DND-41 (cell line): Measurements from ENCODE around the gene ANXA7.

Experiments
- ATAC-seq: fragments of 200-7000 bp; cut with Tn5 transposase; 3 replicates; pipeline ENCODE4 v1.9.1; 2021; ENCODE audit warnings: low read depth; ENCODE audit not compliant: insufficient read depth
- DNase-seq: peaks from one replicate; pipeline ENCODE4 v3.0.0-alpha.2; 2020
- H2AFZ ChIP-seq: 2 replicates; pipeline ENCODE4 v1.6.0; 2012; ENCODE audit warnings: low read depth, low read length
- H3K27ac ChIP-seq: 2 replicates; pipeline ENCODE4 v1.5.1; 2012; ENCODE audit warnings: low read length, inconsistent platforms
- H3K27me3 ChIP-seq: fragments of 200-600 bp; sonication (generic); 2 replicates; pipeline ENCODE4 v1.6.0; 2012; ENCODE audit warnings: low read length, mild to moderate bottlenecking, inconsistent platforms; ENCODE audit not compliant: insufficient read depth, poor library complexity
- H3K36me3 ChIP-seq: 2 replicates; pipeline ENCODE4 v1.5.1; 2012; ENCODE audit warnings: low read length, inconsistent platforms; ENCODE audit not compliant: insufficient read depth
- H3K4me1 ChIP-seq: 2 replicates; pipeline ENCODE4 v1.5.1; 2012; ENCODE audit warnings: mild to moderate bottlenecking, low read length; ENCODE audit not compliant: insufficient read depth
- H3K4me2 ChIP-seq: 2 replicates; pipeline ENCODE4 v1.6.0; 2012; ENCODE audit warnings: mild to moderate bottlenecking, moderate library complexity, low read length, inconsistent platforms; ENCODE audit not compliant: insufficient read depth
- H3K4me3 ChIP-seq, 2 experiments: fragments of 200-600 bp in 1 of 2; shearing (Covaris generic) in 1 of 2; 2 replicates each; pipeline ENCODE4 v1.5.1; 2012 to 2016; ENCODE audit warnings: inconsistent platforms in 2 of 2, low read length in 2 of 2, mild to moderate bottlenecking in 2 of 2, low read depth in 1 of 2, moderate library complexity in 1 of 2
- H3K79me2 ChIP-seq: 2 replicates; pipeline ENCODE4 v1.6.0; 2012; ENCODE audit warnings: low read length, inconsistent platforms; ENCODE audit not compliant: insufficient read depth
- H3K9ac ChIP-seq: 2 replicates; pipeline ENCODE4 v1.6.0; 2012; ENCODE audit warnings: low read depth, mild to moderate bottlenecking, inconsistent platforms, low read length, moderate library complexity
- H3K9me3 ChIP-seq: 2 replicates; pipeline ENCODE4 v1.5.1; 2012; ENCODE audit warnings: low read length, moderate library complexity, mild to moderate bottlenecking, inconsistent platforms; ENCODE audit not compliant: insufficient read depth, severe bottlenecking
- H4K20me1 ChIP-seq: 2 replicates; pipeline ENCODE4 v1.6.0; 2012; ENCODE audit warnings: low read length; ENCODE audit not compliant: insufficient read depth
- EZH2 ChIP-seq: IDR thresholded peaks from 3 replicates; pipeline ENCODE4 v1.6.1; 2012; ENCODE audit warnings: borderline replicate concordance, low read depth, mild to moderate bottlenecking, moderate library complexity, low read length, inconsistent platforms; ENCODE audit not compliant: severe bottlenecking
- TF ChIP-seq, protein P1 (sequence below): IDR thresholded peaks from 2 replicates; pipeline ENCODE4 v1.5.1; 2012; ENCODE audit warnings: borderline replicate concordance, low read length, moderate library complexity, mild to moderate bottlenecking; ENCODE audit not compliant: poor library complexity, severe bottlenecking; ENCODE audit errors: extremely low read depth

ANXA7 gene

DNA sequence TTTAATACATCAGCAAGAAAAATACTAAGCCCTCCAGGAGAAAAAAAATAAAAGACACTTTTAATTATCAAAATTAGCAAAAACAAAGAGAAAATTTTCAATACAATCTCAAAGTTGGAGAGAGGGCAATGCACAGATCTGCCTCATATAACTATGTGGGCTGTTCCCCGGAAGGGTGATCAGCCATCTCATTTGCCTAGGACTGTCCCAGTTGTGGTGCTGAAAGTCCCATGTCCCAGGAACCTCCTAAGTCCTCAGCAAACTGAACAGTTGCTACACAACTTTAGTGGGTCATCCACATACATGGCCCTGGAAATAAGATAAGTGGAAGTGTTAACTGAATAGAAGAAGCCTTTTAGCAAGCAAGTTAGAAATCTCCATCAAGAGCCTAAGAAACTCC lies 69.6 kb downstream of the ANXA7 start:
- H3K27me3 ChIP-seq, result no peaks in the 10 kb centered on the region
- no peak for TF ChIP-seq EZH2
- TF ChIP-seq, protein P1, sequence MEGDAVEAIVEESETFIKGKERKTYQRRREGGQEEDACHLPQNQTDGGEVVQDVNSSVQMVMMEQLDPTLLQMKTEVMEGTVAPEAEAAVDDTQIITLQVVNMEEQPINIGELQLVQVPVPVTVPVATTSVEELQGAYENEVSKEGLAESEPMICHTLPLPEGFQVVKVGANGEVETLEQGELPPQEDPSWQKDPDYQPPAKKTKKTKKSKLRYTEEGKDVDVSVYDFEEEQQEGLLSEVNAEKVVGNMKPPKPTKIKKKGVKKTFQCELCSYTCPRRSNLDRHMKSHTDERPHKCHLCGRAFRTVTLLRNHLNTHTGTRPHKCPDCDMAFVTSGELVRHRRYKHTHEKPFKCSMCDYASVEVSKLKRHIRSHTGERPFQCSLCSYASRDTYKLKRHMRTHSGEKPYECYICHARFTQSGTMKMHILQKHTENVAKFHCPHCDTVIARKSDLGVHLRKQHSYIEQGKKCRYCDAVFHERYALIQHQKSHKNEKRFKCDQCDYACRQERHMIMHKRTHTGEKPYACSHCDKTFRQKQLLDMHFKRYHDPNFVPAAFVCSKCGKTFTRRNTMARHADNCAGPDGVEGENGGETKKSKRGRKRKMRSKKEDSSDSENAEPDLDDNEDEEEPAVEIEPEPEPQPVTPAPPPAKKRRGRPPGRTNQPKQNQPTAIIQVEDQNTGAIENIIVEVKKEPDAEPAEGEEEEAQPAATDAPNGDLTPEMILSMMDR, result no peak
- no peak for DNase-seq
- H4K20me1 ChIP-seq, result no peaks in the 10 kb centered on the region
- H3K79me2 ChIP-seq, result no peaks in the 10 kb centered on the region
- H3K4me2 ChIP-seq, result no peak overlapping the region
- no peak overlapping the region for H2AFZ ChIP-seq
- H3K9me3 ChIP-seq, result peaks cover 6% of the 10 kb centered on the region
- no peak overlapping the region for H3K27ac ChIP-seq
- H3K4me3 ChIP-seq, result no peak overlapping the region
- peaks cover 9% of the 10 kb centered on the region for H3K36me3 ChIP-seq
- H3K4me1 ChIP-seq, result no peaks in the 10 kb centered on the region
- no peak for ATAC-seq
- no peak overlapping the region for H3K9ac ChIP-seq

DNA sequence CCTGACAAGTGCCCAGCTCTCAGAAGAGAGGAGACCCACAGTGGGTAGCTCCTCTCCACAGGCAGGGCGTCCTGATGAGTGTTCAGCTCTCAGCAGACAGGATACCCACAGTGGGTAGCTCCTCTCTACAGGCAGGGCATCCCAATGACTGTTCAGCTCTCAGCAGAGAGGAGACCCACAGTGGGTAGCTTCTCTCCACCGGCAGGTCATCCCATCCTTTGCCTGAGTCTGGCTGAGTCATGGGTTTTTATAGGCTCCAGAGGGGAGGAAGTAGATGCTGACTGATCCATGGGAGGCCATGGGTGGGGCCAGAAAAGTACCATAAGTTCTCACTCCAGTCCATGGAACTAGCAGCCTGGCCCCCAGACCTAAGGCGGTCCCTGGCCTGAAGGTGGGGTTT lies 73.7 kb downstream of the ANXA7 start:
- ATAC-seq, result no peak
- Histone ChIP-seq H3K36me3 (peaks cover 5% of the 10 kb centered on the region; the same call in 1 of the 2 replicates), H3K4me2 (no peak overlapping the region), H3K4me1 (no peaks in the 10 kb centered on the region), H3K79me2 (no peaks in the 10 kb centered on the region), H3K9me3 (peaks cover 6% of the 10 kb centered on the region), H2AFZ (no peak overlapping the region), H4K20me1 (no peaks in the 10 kb centered on the region), H3K9ac (no peak overlapping the region), H3K27ac (no peak overlapping the region), H3K4me3 (no peak overlapping the region), H3K27me3 (no peaks in the 10 kb centered on the region)
- TF ChIP-seq EZH2, result no peak
- TF ChIP-seq, protein P1, result no peak
- DNase-seq, result no peak

DNA sequence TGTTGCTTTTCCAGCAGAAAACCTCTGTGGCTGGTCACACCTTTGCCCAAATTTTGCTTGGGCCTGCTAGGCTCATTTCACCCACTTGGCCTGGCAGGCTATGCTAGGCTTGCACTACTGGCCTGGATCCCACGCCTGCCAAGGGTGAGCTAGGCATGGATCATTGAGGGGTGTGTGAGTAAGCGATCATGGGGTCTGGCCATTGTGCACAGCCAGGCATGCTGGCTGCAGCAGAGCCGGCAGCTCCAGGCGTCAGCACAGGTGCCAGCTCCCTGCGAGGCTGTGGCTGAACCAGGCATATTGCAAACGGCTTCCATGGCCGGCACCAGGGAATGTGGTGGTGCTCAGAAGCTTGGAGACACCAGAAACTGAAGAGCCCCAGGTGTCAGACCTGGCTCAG lies 74.4 kb downstream of the ANXA7 start:
- Histone ChIP-seq H3K27me3 (no peaks in the 10 kb centered on the region), H3K9ac (no peak overlapping the region), H3K4me2 (no peak overlapping the region), H2AFZ (no peak overlapping the region), H4K20me1 (no peaks in the 10 kb centered on the region), H3K4me3 (no peak overlapping the region), H3K4me1 (no peaks in the 10 kb centered on the region), H3K27ac (no peak overlapping the region), H3K36me3 (peaks cover 5% of the 10 kb centered on the region; the same call in 1 of the 2 replicates), H3K9me3 (peaks cover 6% of the 10 kb centered on the region), H3K79me2 (no peaks in the 10 kb centered on the region)
- DNase-seq (no peak), ATAC-seq (no peak)
- no peak for TF ChIP-seq EZH2
- TF ChIP-seq, protein P1, result no peak

DNA sequence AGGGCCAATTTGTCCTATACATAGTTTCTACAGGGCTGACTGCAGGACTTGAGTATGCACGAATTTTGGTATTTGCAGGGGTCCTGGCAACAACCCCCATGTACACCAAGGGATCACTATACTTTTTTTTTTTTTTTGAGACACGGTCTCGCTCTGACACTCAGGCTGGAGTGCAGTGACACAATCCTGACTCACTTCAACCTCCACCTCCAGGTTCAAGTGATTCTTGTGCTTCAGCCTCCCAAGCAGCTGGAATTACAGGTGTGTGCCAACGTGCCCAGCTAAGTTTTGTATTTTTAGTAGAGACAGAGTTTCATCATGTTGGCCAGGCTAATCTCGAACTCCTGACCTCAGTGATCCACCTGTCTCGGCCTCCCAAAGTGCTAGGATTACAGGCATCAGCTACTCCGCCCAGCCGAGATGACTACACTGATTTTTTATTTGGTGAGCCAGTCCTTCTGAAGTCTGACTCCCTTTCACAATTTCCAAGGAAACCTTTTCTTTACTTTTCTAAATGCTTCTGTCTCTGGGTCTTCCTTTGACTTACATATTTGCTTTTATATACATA lies 75.0 kb downstream of the ANXA7 start:
- DNase-seq, result no peak
- no peak overlapping the region for H3K27ac ChIP-seq

More for the DNA sequence above, 75.0 kb downstream of the ANXA7 start:
- H2AFZ ChIP-seq, result no peak overlapping the region; the same call in 1 of the 2 replicates
- no peak overlapping the region for H3K4me2 ChIP-seq
- H3K4me1 ChIP-seq, result no peaks in the 10 kb centered on the region
- no peak overlapping the region for H3K4me3 ChIP-seq
- no peaks in the 10 kb centered on the region for H4K20me1 ChIP-seq
- TF ChIP-seq, protein P1, result no peak
- no peak for TF ChIP-seq EZH2
- no peaks in the 10 kb centered on the region for H3K79me2 ChIP-seq
- peaks cover 6% of the 10 kb centered on the region for H3K9me3 ChIP-seq
- H3K9ac ChIP-seq, result no peak overlapping the region
- no peak for ATAC-seq
- H3K36me3 ChIP-seq, result peaks cover 5% of the 10 kb centered on the region; the same call in 1 of the 2 replicates
- H3K27me3 ChIP-seq, result no peaks in the 10 kb centered on the region
